RPMI7951 (cell line): Measurements from ENCODE around the gene KCNJ12. TPM values are rescaled to one million over a fixed set of nuclear protein-coding genes. Genes with fewer than 3 reads are reported as not detected.

Experiments used
- total RNA-seq: library from RNA; depleted of rRNA; stranded (reverse); fragments of >200 nt; shearing (Covaris generic); gene quantifications from 2 replicates; pipeline ENCODE4 v1.2.3, GENCODE V29; 2014; rRNA removed

KCNJ12 gene
- total RNA-seq, 1 experiment from 2014 or later: not detected

Other genes starting within 250 kb of the KCNJ12 start
- 15.9 and 16.3 TPM in 2 replicates for gene DHRS7B, start 249.4 kb upstream of the KCNJ12 start, total RNA-seq
- gene TMEM11, start 162.2 kb upstream of the KCNJ12 start, total RNA-seq: 22.9 and 26.1 TPM in 2 replicates
- 0.72 and 0.88 TPM in 2 replicates for gene NATD1, start 122.9 kb upstream of the KCNJ12 start, total RNA-seq
- gene MAP2K3, start 91.6 kb upstream of the KCNJ12 start, total RNA-seq: 7.1 and 13.0 TPM in 2 replicates